ENCODE results near the gene ZNF516.

ZNF516 gene

DNA sequence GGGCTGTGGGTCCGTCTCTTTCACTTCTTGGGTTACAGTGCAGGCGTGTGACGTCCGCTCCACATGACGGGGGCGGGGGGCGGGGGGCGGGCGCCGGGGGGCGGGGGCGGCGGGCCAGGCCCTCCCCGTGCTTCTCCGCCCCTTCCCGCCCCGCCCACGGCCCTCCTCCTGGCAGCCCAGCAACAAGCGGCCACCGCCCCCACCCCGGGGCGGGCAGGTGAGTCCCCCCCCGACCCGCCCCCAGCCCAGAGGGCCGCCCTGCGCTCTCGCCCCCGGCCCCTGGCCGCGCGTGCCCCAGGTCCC, 3.6 kb downstream of the ZNF516 start:
- Histone ChIP-seq H3K36me3 (ENCODE audit: control insufficient read depth in 2 of 2, insufficient read depth in 1 of 2, low read length in 2 of 2) (no peaks in the 10 kb centered on the region), H3K27ac (ENCODE audit: extremely low read depth, low read depth, low read length) (peak overlapping the region; percentile 83), H3K4me1 (ENCODE audit: control insufficient read depth, insufficient read depth, low read length) (peaks cover 43% of the 10 kb centered on the region), H3K4me3 (ENCODE audit: low read depth, low read length) (peak overlapping the region; percentile 48), H3K9me3 (ENCODE audit: control insufficient read depth, insufficient read depth, low read depth, low read length) (no peaks in the 10 kb centered on the region)
- ChIA-PET CTCF (no interaction called here), POLR2A (no interaction called here)
- TF ChIP-seq ZNF214 (tag by site-specific recombination; IDR thresholded peaks at IDR 0.05; ENCODE audit: borderline replicate concordance) = no peak
- no peak for TF ChIP-seq HOXC10 (CRISPR knock-in tag; IDR thresholded peaks at IDR 0.05)
- TF ChIP-seq, protein P1, sequence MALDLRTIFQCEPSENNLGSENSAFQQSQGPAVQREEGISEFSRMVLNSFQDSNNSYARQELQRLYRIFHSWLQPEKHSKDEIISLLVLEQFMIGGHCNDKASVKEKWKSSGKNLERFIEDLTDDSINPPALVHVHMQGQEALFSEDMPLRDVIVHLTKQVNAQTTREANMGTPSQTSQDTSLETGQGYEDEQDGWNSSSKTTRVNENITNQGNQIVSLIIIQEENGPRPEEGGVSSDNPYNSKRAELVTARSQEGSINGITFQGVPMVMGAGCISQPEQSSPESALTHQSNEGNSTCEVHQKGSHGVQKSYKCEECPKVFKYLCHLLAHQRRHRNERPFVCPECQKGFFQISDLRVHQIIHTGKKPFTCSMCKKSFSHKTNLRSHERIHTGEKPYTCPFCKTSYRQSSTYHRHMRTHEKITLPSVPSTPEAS (tag by site-specific recombination; IDR thresholded peaks at IDR 0.05) = no peak
- TF ChIP-seq, protein P2, sequence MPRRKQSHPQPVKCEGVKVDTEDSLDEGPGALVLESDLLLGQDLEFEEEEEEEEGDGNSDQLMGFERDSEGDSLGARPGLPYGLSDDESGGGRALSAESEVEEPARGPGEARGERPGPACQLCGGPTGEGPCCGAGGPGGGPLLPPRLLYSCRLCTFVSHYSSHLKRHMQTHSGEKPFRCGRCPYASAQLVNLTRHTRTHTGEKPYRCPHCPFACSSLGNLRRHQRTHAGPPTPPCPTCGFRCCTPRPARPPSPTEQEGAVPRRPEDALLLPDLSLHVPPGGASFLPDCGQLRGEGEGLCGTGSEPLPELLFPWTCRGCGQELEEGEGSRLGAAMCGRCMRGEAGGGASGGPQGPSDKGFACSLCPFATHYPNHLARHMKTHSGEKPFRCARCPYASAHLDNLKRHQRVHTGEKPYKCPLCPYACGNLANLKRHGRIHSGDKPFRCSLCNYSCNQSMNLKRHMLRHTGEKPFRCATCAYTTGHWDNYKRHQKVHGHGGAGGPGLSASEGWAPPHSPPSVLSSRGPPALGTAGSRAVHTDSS (tag by site-specific recombination; IDR thresholded peaks at IDR 0.05) = no peak
- no peak for TF ChIP-seq ZNF792 (tag by site-specific recombination; IDR thresholded peaks at IDR 0.05)

DNA sequence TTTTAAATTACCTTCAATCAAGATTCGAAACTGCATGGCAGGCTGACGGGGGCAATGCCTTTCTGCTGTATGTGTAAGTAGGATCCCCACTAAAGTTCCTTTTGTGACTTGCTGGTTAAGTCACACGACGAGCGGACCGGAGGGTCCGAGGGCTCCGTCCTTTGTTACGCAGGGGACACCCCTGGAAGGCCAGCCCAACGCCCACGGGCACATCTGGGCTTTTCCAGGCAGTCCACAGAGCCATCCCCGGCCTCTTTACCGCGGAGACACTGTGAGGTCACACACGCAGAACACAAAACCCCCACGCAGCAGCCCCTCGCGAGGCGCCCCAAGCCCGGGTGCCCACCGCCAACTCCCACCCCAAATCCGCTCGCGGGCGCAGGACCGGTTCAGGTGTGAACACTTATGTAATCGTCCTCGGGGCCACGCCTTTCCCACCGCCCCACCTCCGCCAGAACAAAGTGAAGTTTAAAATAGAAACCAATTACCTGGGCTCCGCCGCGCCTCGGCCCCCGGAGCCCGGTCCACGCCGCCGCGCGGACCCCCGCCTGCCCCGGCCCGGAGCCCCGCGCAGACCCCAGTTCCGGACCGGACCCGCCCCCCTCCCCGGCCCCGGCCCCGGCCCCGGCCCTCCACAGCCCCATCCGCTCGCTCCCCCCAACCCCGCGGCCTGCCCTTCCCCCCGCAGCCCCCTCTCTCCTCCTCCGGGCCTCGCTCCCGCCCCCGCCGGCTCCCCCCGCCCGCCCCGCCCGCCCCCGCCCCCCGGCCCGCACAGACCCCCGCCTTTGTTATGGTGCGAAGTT, 4.2 kb downstream of the ZNF516 start:
- H3K4me1 ChIP-seq (ENCODE audit: control insufficient read depth, insufficient read depth, low read length) = peaks cover 43% of the 10 kb centered on the region
- H3K9me3 ChIP-seq (ENCODE audit: control insufficient read depth, insufficient read depth, low read depth, low read length) = no peaks in the 10 kb centered on the region
- CTCF ChIA-PET = interaction anchor here (0.6 to 1.5 kb wide), 6 partner anchors 10 to 268 kb away, joined by 3 to 6 read pairs (median 4); no protein-coding TSS in a partner anchor
- H3K27ac ChIP-seq (ENCODE audit: extremely low read depth, low read depth, low read length) = peak overlapping the region; percentile 70; the same call in 1 of the 2 replicates
- H3K36me3 ChIP-seq (ENCODE audit: control insufficient read depth in 2 of 2, insufficient read depth in 1 of 2, low read length in 2 of 2) = no peaks in the 10 kb centered on the region
- H3K4me3 ChIP-seq (ENCODE audit: low read depth, low read length) = peak overlapping the region; percentile 48
- POLR2A ChIA-PET = no interaction called here
- TF ChIP-seq ZNF610 (tag by site-specific recombination; IDR thresholded peaks at IDR 0.05; ENCODE audit: borderline replicate concordance) (no peak), ZEB2 (tag by site-specific recombination; IDR thresholded peaks at IDR 0.05) (no peak), KLF8 (tag by site-specific recombination; IDR thresholded peaks at IDR 0.05) (0 out of 2 replicates have a peak, but pooled peaks have one; percentile 19), ZNF555 (tag by site-specific recombination; conservative IDR thresholded peaks at IDR 0.05) (no peak), GLIS1 (tag by site-specific recombination; IDR thresholded peaks at IDR 0.05) (peak; percentile 23; the same call in 1 of the 2 replicates), WT1 (tag by site-specific recombination; IDR thresholded peaks at IDR 0.05) (no peak), ZNF791 (tag by site-specific recombination; IDR thresholded peaks at IDR 0.05) (no peak), SCRT2 (tag by site-specific recombination; IDR thresholded peaks at IDR 0.05) (no peak), ZNF23 (tag by site-specific recombination; IDR thresholded peaks at IDR 0.05; ENCODE audit: borderline replicate concordance) (no peak), EGR2 (tag by site-specific recombination; IDR thresholded peaks at IDR 0.05; ENCODE audit: low read depth) (peak; percentile 78), ZNF76 (tag by site-specific recombination; IDR thresholded peaks at IDR 0.05; ENCODE audit: borderline replicate concordance, low read depth) (no peak), ZFHX2 (tag by site-specific recombination; conservative IDR thresholded peaks at IDR 0.05) (peak; percentile 84), BCL11A (tag by site-specific recombination; IDR thresholded peaks at IDR 0.05; ENCODE audit: low read depth) (no peak), ZSCAN16 (tag by site-specific recombination; IDR thresholded peaks at IDR 0.05) (no peak), ZNF335 (tag by site-specific recombination; conservative IDR thresholded peaks at IDR 0.05) (peak; percentile 80), ZFP69B (tag by site-specific recombination; IDR thresholded peaks at IDR 0.05) (no peak), ZNF776 (tag by site-specific recombination; IDR thresholded peaks at IDR 0.05; ENCODE audit: borderline replicate concordance) (no peak), GFI1B (tag by site-specific recombination; IDR thresholded peaks at IDR 0.05) (no peak), ZFP41 (tag by site-specific recombination; IDR thresholded peaks at IDR 0.05; ENCODE audit: borderline replicate concordance) (no peak), ZNF366 (tag by site-specific recombination; conservative IDR thresholded peaks at IDR 0.05) (no peak), ZNF274 (IDR thresholded peaks at IDR 0.05; ENCODE audit: low read length) (no peak), ZNF274 (tag by site-specific recombination; IDR thresholded peaks at IDR 0.05; ENCODE audit: borderline replicate concordance) (no peak), HOXA7 (CRISPR knock-in tag; IDR thresholded peaks at IDR 0.05; ENCODE audit: borderline replicate concordance) (no peak)
- TF ChIP-seq, protein P3, sequence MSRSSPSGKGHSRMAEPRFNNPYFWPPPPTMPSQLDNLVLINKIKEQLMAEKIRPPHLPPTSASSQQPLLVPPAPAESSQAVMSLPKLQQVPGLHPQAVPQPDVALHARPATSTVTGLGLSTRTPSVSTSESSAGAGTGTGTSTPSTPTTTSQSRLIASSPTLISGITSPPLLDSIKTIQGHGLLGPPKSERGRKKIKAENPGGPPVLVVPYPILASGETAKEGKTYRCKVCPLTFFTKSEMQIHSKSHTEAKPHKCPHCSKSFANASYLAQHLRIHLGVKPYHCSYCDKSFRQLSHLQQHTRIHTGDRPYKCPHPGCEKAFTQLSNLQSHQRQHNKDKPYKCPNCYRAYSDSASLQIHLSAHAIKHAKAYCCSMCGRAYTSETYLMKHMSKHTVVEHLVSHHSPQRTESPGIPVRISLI (tag by site-specific recombination; IDR thresholded peaks at IDR 0.05) = no peak
- TF ChIP-seq, protein P4, sequence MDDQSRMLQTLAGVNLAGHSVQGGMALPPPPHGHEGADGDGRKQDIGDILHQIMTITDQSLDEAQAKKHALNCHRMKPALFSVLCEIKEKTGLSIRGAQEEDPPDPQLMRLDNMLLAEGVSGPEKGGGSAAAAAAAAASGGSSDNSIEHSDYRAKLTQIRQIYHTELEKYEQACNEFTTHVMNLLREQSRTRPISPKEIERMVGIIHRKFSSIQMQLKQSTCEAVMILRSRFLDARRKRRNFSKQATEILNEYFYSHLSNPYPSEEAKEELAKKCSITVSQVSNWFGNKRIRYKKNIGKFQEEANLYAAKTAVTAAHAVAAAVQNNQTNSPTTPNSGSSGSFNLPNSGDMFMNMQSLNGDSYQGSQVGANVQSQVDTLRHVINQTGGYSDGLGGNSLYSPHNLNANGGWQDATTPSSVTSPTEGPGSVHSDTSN (CRISPR knock-in tag; IDR thresholded peaks at IDR 0.05) = no peak
- TF ChIP-seq, protein P1 (tag by site-specific recombination; IDR thresholded peaks at IDR 0.05) = no peak

All from HEK293 (cell line).